H9 (cell line): Measurements from ENCODE around the gene DNAJC7. TPM values are rescaled to one million over a fixed set of nuclear protein-coding genes. Genes with fewer than 3 reads are reported as not detected.

Source experiments
- DNase-seq: peaks from one replicate; pipeline ENCODE4 v3.0.0-alpha.2; 2017
- H2AFZ ChIP-seq: one replicate; pipeline ENCODE4 v1.6.1; 2013; ENCODE audit warnings: mild to moderate bottlenecking, low read length, control low read depth, moderate library complexity
- H2AK5ac ChIP-seq: 2 replicates; pipeline ENCODE4 v1.6.1; 2013; ENCODE audit warnings: low read length, control low read depth, mixed read lengths; ENCODE audit not compliant: insufficient read length
- H2BK120ac ChIP-seq: one replicate; pipeline ENCODE4 v1.6.1; 2013; ENCODE audit warnings: low read depth, mild to moderate bottlenecking, low read length, control low read depth, inconsistent platforms; ENCODE audit not compliant: poor library complexity, severe bottlenecking
- H2BK12ac ChIP-seq: 2 replicates; pipeline ENCODE4 v1.6.1; 2013; ENCODE audit warnings: low read length, control low read depth, mixed read lengths, low read depth; ENCODE audit not compliant: insufficient read length
- H2BK15ac ChIP-seq: 2 replicates; pipeline ENCODE4 v1.6.1; 2013; ENCODE audit warnings: low read depth, low read length, control low read depth
- H2BK20ac ChIP-seq: one replicate; pipeline ENCODE4 v1.6.1; 2013; ENCODE audit warnings: low read depth, mild to moderate bottlenecking, low read length, control low read depth, inconsistent platforms; ENCODE audit not compliant: poor library complexity, severe bottlenecking
- H2BK5ac ChIP-seq: 2 replicates; pipeline ENCODE4 v1.6.1; 2013; ENCODE audit warnings: low read length, control low read depth, mixed read lengths; ENCODE audit not compliant: insufficient read length
- H3K14ac ChIP-seq: 2 replicates; pipeline ENCODE4 v1.6.1; 2013; ENCODE audit warnings: low read length, control low read depth; ENCODE audit not compliant: insufficient read depth
- H3K18ac ChIP-seq: 2 replicates; pipeline ENCODE4 v1.6.1; 2013; ENCODE audit warnings: low read depth, mild to moderate bottlenecking, mixed read lengths, low read length, control low read depth; ENCODE audit not compliant: insufficient read length
- H3K23ac ChIP-seq: 2 replicates; pipeline ENCODE4 v1.6.1; 2013; ENCODE audit warnings: low read length, control low read depth, mixed read lengths, low read depth; ENCODE audit not compliant: insufficient read length
- H3K23me2 ChIP-seq: 2 replicates; pipeline ENCODE4 v1.6.1; 2013; ENCODE audit warnings: low read depth, mild to moderate bottlenecking, mixed read lengths, low read length, control low read depth; ENCODE audit not compliant: insufficient read length, poor library complexity, severe bottlenecking
- H3K27ac ChIP-seq: 2 replicates; pipeline ENCODE4 v1.5.1; 2013; ENCODE audit warnings: low read length, control low read depth, mixed read lengths, low read depth; ENCODE audit not compliant: insufficient read length
- H3K27me3 ChIP-seq: 2 replicates; pipeline ENCODE4 v1.6.1; 2013; ENCODE audit warnings: low read length, control low read depth, inconsistent platforms; ENCODE audit not compliant: insufficient read depth
- H3K4ac ChIP-seq: 2 replicates; pipeline ENCODE4 v1.6.1; 2013; ENCODE audit warnings: low read depth, mild to moderate bottlenecking, control low read depth, inconsistent platforms, low read length, moderate library complexity
- H3K4me1 ChIP-seq: 2 replicates; pipeline ENCODE4 v1.6.1; 2013; ENCODE audit warnings: low read length, control low read depth, inconsistent platforms; ENCODE audit not compliant: insufficient read depth
- H3K4me2 ChIP-seq: 2 replicates; pipeline ENCODE4 v1.6.1; 2013; ENCODE audit warnings: low read length, control low read depth, mixed read lengths; ENCODE audit not compliant: insufficient read length, insufficient read depth
- H3K56ac ChIP-seq: 2 replicates; pipeline ENCODE4 v1.6.1; 2013; ENCODE audit warnings: low read depth, mild to moderate bottlenecking, mixed read lengths, low read length, control low read depth; ENCODE audit not compliant: insufficient read length
- H3K79me1 ChIP-seq: 2 replicates; pipeline ENCODE4 v1.6.1; 2013; ENCODE audit warnings: low read depth, mild to moderate bottlenecking, moderate library complexity, low read length, control low read depth, inconsistent platforms; ENCODE audit not compliant: insufficient read depth, poor library complexity, severe bottlenecking
- H3K79me2 ChIP-seq: 2 replicates; pipeline ENCODE4 v1.6.1; 2013; ENCODE audit warnings: low read length, control low read depth, inconsistent platforms; ENCODE audit not compliant: insufficient read depth
- H3K9ac ChIP-seq: 2 replicates; pipeline ENCODE4 v1.6.1; 2013; ENCODE audit warnings: low read length, control low read depth, mixed read lengths; ENCODE audit not compliant: insufficient read length; ENCODE audit errors: extremely low read depth
- H3K9me3 ChIP-seq: one replicate; pipeline ENCODE4 v1.6.1; 2013; ENCODE audit warnings: low read depth, low read length, inconsistent platforms; ENCODE audit not compliant: control insufficient read depth
- H3T11ph ChIP-seq: one replicate; pipeline ENCODE4 v1.6.1; 2013; ENCODE audit warnings: mild to moderate bottlenecking, low read length, control low read depth, inconsistent platforms
- H4K20me1 ChIP-seq: one replicate; pipeline ENCODE4 v1.6.1; 2013; ENCODE audit not compliant: control insufficient read depth, insufficient read length, insufficient read depth
- H4K5ac ChIP-seq: 2 replicates; pipeline ENCODE4 v1.6.1; 2013; ENCODE audit warnings: low read depth, mild to moderate bottlenecking, mixed read lengths, low read length, control low read depth; ENCODE audit not compliant: insufficient read length
- H4K8ac ChIP-seq: replicated peaks from 2 replicates; pipeline ENCODE4 v1.6.1; 2013; ENCODE audit warnings: low read length, control low read depth, mixed read lengths, low read depth; ENCODE audit not compliant: insufficient read length
- H4K91ac ChIP-seq: 2 replicates; pipeline ENCODE4 v1.6.1; 2013; ENCODE audit warnings: low read depth, mild to moderate bottlenecking, moderate library complexity, mixed read lengths, low read length, control low read depth; ENCODE audit not compliant: insufficient read length
- H3K27ac Mint-ChIP-seq, 3 experiments: 2 replicates in 2 of 3; 3 replicates in 1 of 3; pipeline ENCODE4 v1.8.0; 2020 to 2021; ENCODE audit warnings: mixed read lengths in 3 of 3, mild to moderate bottlenecking in 1 of 3, moderate library complexity in 1 of 3
- H3K27me3 Mint-ChIP-seq: 2 replicates; pipeline ENCODE4 v1.8.0; 2021; ENCODE audit warnings: low read depth, mild to moderate bottlenecking, moderate library complexity, mixed read lengths
- H3K36me3 Mint-ChIP-seq, 3 experiments: 2 replicates in 2 of 3; 3 replicates in 1 of 3; pipeline ENCODE4 v1.8.0; 2020 to 2021; ENCODE audit warnings: low read depth in 3 of 3, mixed read lengths in 3 of 3; ENCODE audit not compliant: insufficient read depth in 1 of 3
- H3K4me1 Mint-ChIP-seq, 2 experiments: 2 replicates each; pipeline ENCODE4 v1.8.0; 2020; ENCODE audit warnings: mixed read lengths in 2 of 2
- H3K4me3 Mint-ChIP-seq, 2 experiments: 2 replicates in 1 of 2; 3 replicates in 1 of 2; pipeline ENCODE4 v1.8.0; 2020 to 2021; ENCODE audit warnings: mild to moderate bottlenecking in 2 of 2, mixed read lengths in 2 of 2, moderate library complexity in 1 of 2
- H3K9me3 Mint-ChIP-seq, 2 experiments: 2 replicates in 1 of 2; 3 replicates in 1 of 2; pipeline ENCODE4 v1.8.0; 2020; ENCODE audit warnings: mild to moderate bottlenecking in 2 of 2, mixed read lengths in 2 of 2, moderate library complexity in 1 of 2
- WGBS: extraction: QIAGEN DNeasy Blood & Tissue Kit; methylation state at CpG from one replicate; pipeline ENCODE4 v1.1.7; 2013; ENCODE audit warnings: missing lambda C conversion rate, low lambda C conversion rate, mixed read lengths; ENCODE audit not compliant: insufficient read length; ENCODE audit errors: extremely low coverage; 5-methylcytosine and 5-hydroxymethylcytosine counted together
- total RNA-seq: library from RNA; stranded (reverse); gene quantifications from 2 replicates; pipeline ENCODE4 v1.2.1, GENCODE V29; 2021
- TF ChIP-seq, protein P1 (sequence below): fragments of 200-600 bp; sonication (generic); conservative IDR thresholded peaks from 3 replicates; pipeline ENCODE4 v1.8.0; 2021; ENCODE audit warnings: antibody characterized with exemption, mild to moderate bottlenecking

DNAJC7 gene
- total RNA-seq, 1 experiment from 2014 or later: 141 TPM

DNA sequence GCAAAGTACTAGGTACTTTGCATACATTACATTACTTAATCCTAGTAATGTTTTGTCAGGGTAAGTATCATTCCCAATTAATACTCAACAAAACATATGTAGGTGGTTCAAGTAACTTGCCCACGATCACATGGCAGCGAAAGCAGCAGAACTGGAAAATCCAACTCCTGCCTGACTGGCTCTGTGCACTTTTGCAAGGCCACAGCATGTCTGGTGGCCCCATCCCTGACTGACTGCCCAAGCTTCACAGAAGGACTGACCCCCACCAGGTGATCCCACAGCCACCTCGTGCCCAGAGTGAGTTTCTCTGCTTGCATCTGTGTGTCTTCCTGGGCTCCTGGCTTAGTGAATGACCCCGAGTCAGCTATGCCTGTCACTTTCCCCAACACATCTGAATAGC, 39.2 kb downstream of the DNAJC7 start:
- H3K4me1 ChIP-seq: no peaks in the 10 kb centered on the region
- no peaks in the 10 kb centered on the region for H3K23me2 ChIP-seq
- no peaks in the 10 kb centered on the region for H3K9me3 ChIP-seq
- H3K4ac ChIP-seq: no peak overlapping the region
- TF ChIP-seq, protein P1, sequence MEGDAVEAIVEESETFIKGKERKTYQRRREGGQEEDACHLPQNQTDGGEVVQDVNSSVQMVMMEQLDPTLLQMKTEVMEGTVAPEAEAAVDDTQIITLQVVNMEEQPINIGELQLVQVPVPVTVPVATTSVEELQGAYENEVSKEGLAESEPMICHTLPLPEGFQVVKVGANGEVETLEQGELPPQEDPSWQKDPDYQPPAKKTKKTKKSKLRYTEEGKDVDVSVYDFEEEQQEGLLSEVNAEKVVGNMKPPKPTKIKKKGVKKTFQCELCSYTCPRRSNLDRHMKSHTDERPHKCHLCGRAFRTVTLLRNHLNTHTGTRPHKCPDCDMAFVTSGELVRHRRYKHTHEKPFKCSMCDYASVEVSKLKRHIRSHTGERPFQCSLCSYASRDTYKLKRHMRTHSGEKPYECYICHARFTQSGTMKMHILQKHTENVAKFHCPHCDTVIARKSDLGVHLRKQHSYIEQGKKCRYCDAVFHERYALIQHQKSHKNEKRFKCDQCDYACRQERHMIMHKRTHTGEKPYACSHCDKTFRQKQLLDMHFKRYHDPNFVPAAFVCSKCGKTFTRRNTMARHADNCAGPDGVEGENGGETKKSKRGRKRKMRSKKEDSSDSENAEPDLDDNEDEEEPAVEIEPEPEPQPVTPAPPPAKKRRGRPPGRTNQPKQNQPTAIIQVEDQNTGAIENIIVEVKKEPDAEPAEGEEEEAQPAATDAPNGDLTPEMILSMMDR: no peak
- no peak overlapping the region for H3K9ac ChIP-seq
- no CpG with 5 or more reads among the region's 4 CpGs for WGBS
- no peak overlapping the region for H4K91ac ChIP-seq
- Mint-ChIP-seq H3K36me3 (peaks cover 49 to 92% (median 90%) of the 10 kb centered on the region in 3 experiments), H3K9me3 (no peaks in the 10 kb centered on the region), H3K27me3 (no peaks in the 10 kb centered on the region), H3K4me3 (no peak overlapping the region), H3K27ac (peak overlapping the region in 1 of 3 experiments; percentile 55; a peak in 1 of 7 replicates), H3K4me1 (no peaks in the 10 kb centered on the region)
- H2BK20ac ChIP-seq: no peak overlapping the region
- H2AK5ac ChIP-seq: no peak overlapping the region
- no peaks in the 10 kb centered on the region for H3K79me1 ChIP-seq
- no peak for DNase-seq
- H3K18ac ChIP-seq: no peak overlapping the region
- no peak overlapping the region for H3K4me2 ChIP-seq
- H3K79me2 ChIP-seq: no peaks in the 10 kb centered on the region
- H3K56ac ChIP-seq: no peak overlapping the region
- H4K5ac ChIP-seq: no peak overlapping the region
- no peaks in the 10 kb centered on the region for H3K27me3 ChIP-seq
- no peak overlapping the region for H3T11ph ChIP-seq
- H2BK12ac ChIP-seq: no peak overlapping the region
- H2BK5ac ChIP-seq: no peak overlapping the region
- no peak overlapping the region for H3K23ac ChIP-seq
- no peak overlapping the region for H2BK15ac ChIP-seq
- H2BK120ac ChIP-seq: no peak overlapping the region
- no peak overlapping the region for H3K27ac ChIP-seq
- no peak overlapping the region for H3K14ac ChIP-seq
- H2AFZ ChIP-seq: no peak overlapping the region
- no peaks in the 10 kb centered on the region for H4K20me1 ChIP-seq
- no peak overlapping the region for H4K8ac ChIP-seq
